H1 (cell line): ENCODE data around the gene TSPAN9. TPM values are rescaled to one million over a fixed set of nuclear protein-coding genes. Genes with fewer than 3 reads are reported as not detected.

Experiments
- CTCF ChIA-PET: fragments of 300-600 bp; sonication (Branson Sonifier 250); formaldehyde crosslinking; loops from one replicate; lab custom pipeline; 2021; ENCODE audit not compliant: partially characterized antibody; lab: Charles Lee
- POLR2A ChIA-PET: fragments of 300-600 bp; sonication (Branson Sonifier 250); formaldehyde crosslinking; loops from one replicate; lab custom pipeline; 2021; ENCODE audit warnings: inconsistent platforms; ENCODE audit not compliant: partially characterized antibody; lab: Charles Lee
- DNase-seq, 2 experiments: peaks; one replicate each; pipeline versions ENCODE4 v3.0.0 to v3.0.0-alpha.2; 2010 to 2022; ENCODE audit warnings: low spot score in 2 of 2, low read depth in 1 of 2, mixed read lengths in 1 of 2
- FAIRE-seq: peaks from 2 replicates; lab custom pipeline; 2011; peaks lifted over from hg19 to GRCh38; lab: Jason Lieb, UNC
- H2AFZ ChIP-seq: 2 replicates; pipeline ENCODE4 v1.8.1; 2012; ENCODE audit warnings: low read length, inconsistent platforms
- H2AK5ac ChIP-seq: 2 replicates; pipeline ENCODE4 v1.6.1; 2013; ENCODE audit warnings: low read depth, low read length
- H2BK120ac ChIP-seq: replicated peaks from 2 replicates; pipeline ENCODE3; 2013; ENCODE audit warnings: low read depth, low read length, inconsistent platforms
- H2BK12ac ChIP-seq: 2 replicates; pipeline ENCODE4 v1.6.1; 2013; ENCODE audit warnings: low read depth, low read length
- H2BK15ac ChIP-seq: 2 replicates; pipeline ENCODE4 v1.6.1; 2013; ENCODE audit warnings: low read length
- H2BK20ac ChIP-seq: 2 replicates; pipeline ENCODE4 v1.6.1; 2013; ENCODE audit warnings: low read length
- H2BK5ac ChIP-seq: 2 replicates; pipeline ENCODE4 v1.6.1; 2013; ENCODE audit warnings: low read depth, low read length
- H3K14ac ChIP-seq: 2 replicates; pipeline ENCODE4 v1.6.1; 2013; ENCODE audit warnings: inconsistent platforms; ENCODE audit not compliant: insufficient read length
- H3K18ac ChIP-seq: 2 replicates; pipeline ENCODE4 v1.6.1; 2013; ENCODE audit warnings: low read length; ENCODE audit errors: extremely low read depth
- H3K23ac ChIP-seq: 2 replicates; pipeline ENCODE4 v1.6.1; 2013; ENCODE audit warnings: inconsistent platforms; ENCODE audit not compliant: insufficient read length
- H3K23me2 ChIP-seq: 2 replicates; pipeline ENCODE4 v1.6.1; 2013; ENCODE audit warnings: low read depth, low read length
- H3K27ac ChIP-seq: 2 replicates; pipeline ENCODE4 v1.6.1; 2011; ENCODE audit warnings: low read depth, low read length, inconsistent platforms
- H3K27me3 ChIP-seq, 4 experiments: replicated peaks in 1 of 4; 1 replicate in 1 of 4; 2 replicates in 3 of 4; pipeline versions ENCODE4 v1.6.1 to v1.8.1; 2011 to 2013; ENCODE audit warnings: low read length in 3 of 4, mild to moderate bottlenecking in 3 of 4, inconsistent platforms in 2 of 4, mixed read lengths in 2 of 4, moderate library complexity in 1 of 4; ENCODE audit not compliant: control insufficient read depth in 3 of 4, insufficient read depth in 3 of 4; ENCODE audit errors: extremely low read depth in 1 of 4
- H3K36me3 ChIP-seq, 4 experiments: 2 replicates each; pipeline versions ENCODE4 v1.6.1 to v1.8.1; 2011 to 2013; ENCODE audit warnings: mild to moderate bottlenecking in 4 of 4, low read length in 3 of 4, moderate library complexity in 2 of 4, control low read depth in 1 of 4, inconsistent platforms in 1 of 4; ENCODE audit not compliant: insufficient read depth in 4 of 4, control insufficient read depth in 2 of 4
- H3K4ac ChIP-seq: replicated peaks from 2 replicates; pipeline ENCODE3; 2013; ENCODE audit warnings: low read length, low read depth, mixed read lengths, inconsistent platforms; ENCODE audit not compliant: insufficient read length
- H3K4me1 ChIP-seq, 4 experiments: replicated peaks in 1 of 4; 1 replicate in 1 of 4; 2 replicates in 3 of 4; pipeline versions ENCODE4 v1.6.1 to v1.8.1; 2011 to 2013; ENCODE audit warnings: low read length in 3 of 4, inconsistent platforms in 2 of 4, mixed read lengths in 1 of 4; ENCODE audit not compliant: insufficient read depth in 4 of 4, control insufficient read depth in 3 of 4
- H3K4me2 ChIP-seq, 2 experiments: 2 replicates each; pipeline versions ENCODE4 v1.6.1 to v1.8.1; 2011 to 2013; ENCODE audit warnings: low read depth in 2 of 2, low read length in 2 of 2, control low read depth in 1 of 2, inconsistent platforms in 1 of 2, mild to moderate bottlenecking in 1 of 2; ENCODE audit not compliant: insufficient read depth in 1 of 2
- H3K4me3 ChIP-seq, 4 experiments: fragments of 200-600, 300-600 bp in 1 of 4; sonication (generic), shearing (Covaris generic), sonication (Bioruptor Twin) in 1 of 4; 2 replicates each; pipeline versions ENCODE4 v1.5.1 to v1.8.1; 2011 to 2016; ENCODE audit warnings: low read length in 4 of 4, low read depth in 3 of 4, control low read depth in 2 of 4, inconsistent platforms in 2 of 4, mild to moderate bottlenecking in 2 of 4, mixed read lengths in 1 of 4, moderate library complexity in 1 of 4; ENCODE audit not compliant: insufficient read depth in 2 of 4; ENCODE audit errors: extremely low read depth in 1 of 4
- H3K56ac ChIP-seq: replicated peaks from 2 replicates; pipeline ENCODE3; 2013; ENCODE audit warnings: low read depth, mild to moderate bottlenecking, mixed read lengths, low read length, inconsistent platforms; ENCODE audit not compliant: insufficient read length
- H3K79me1 ChIP-seq: 2 replicates; pipeline ENCODE4 v1.6.1; 2013; ENCODE audit warnings: low read depth, low read length, control low read depth
- H3K79me2 ChIP-seq, 2 experiments: 2 replicates each; pipeline versions ENCODE4 v1.6.1 to v1.8.1; 2012 to 2013; ENCODE audit warnings: low read length in 2 of 2, mild to moderate bottlenecking in 2 of 2, inconsistent platforms in 1 of 2; ENCODE audit not compliant: insufficient read depth in 2 of 2, control insufficient read depth in 1 of 2
- H3K9ac ChIP-seq, 4 experiments: replicated peaks in 1 of 4; 1 replicate in 1 of 4; 2 replicates in 3 of 4; pipeline versions ENCODE4 v1.6.1 to v1.8.1; 2011 to 2013; ENCODE audit warnings: low read depth in 3 of 4, low read length in 3 of 4, control low read depth in 2 of 4, mild to moderate bottlenecking in 2 of 4, moderate library complexity in 2 of 4, inconsistent platforms in 1 of 4; ENCODE audit errors: extremely low read depth in 1 of 4
- H3K9me3 ChIP-seq, 2 experiments: 2 replicates each; pipeline versions ENCODE4 v1.6.1 to v1.8.1; 2012 to 2013; ENCODE audit warnings: mild to moderate bottlenecking in 2 of 2, moderate library complexity in 2 of 2, control low read depth in 1 of 2, inconsistent platforms in 1 of 2, low read depth in 1 of 2, low read length in 1 of 2, mixed read lengths in 1 of 2; ENCODE audit not compliant: insufficient read depth in 2 of 2
- H4K20me1 ChIP-seq, 2 experiments: replicated peaks in 1 of 2; 2 replicates each; pipeline versions ENCODE3 to v1.8.1; 2011 to 2013; ENCODE audit warnings: inconsistent platforms in 2 of 2, low read length in 2 of 2, mild to moderate bottlenecking in 1 of 2; ENCODE audit not compliant: insufficient read depth in 2 of 2, control insufficient read depth in 1 of 2
- H4K5ac ChIP-seq: 2 replicates; pipeline ENCODE4 v1.6.1; 2013; ENCODE audit warnings: low read length, low read depth, mixed read lengths, inconsistent platforms; ENCODE audit not compliant: insufficient read length
- H4K8ac ChIP-seq: 2 replicates; pipeline ENCODE4 v1.8.0; 2013; ENCODE audit warnings: mild to moderate bottlenecking, moderate library complexity, low read length, inconsistent platforms; ENCODE audit not compliant: insufficient read depth; ENCODE audit errors: extremely low read depth
- H4K91ac ChIP-seq: replicated peaks from 2 replicates; pipeline ENCODE3; 2013; ENCODE audit warnings: low read length, mixed read lengths, inconsistent platforms; ENCODE audit not compliant: insufficient read length
- EP300 ChIP-seq, 2 experiments: IDR thresholded peaks; 1 replicate in 1 of 2; 2 replicates in 1 of 2; pipeline ENCODE4 v1.6.1; 2011 to 2012; ENCODE audit warnings: low read depth in 2 of 2, low read length in 2 of 2, mild to moderate bottlenecking in 2 of 2, borderline replicate concordance in 1 of 2, inconsistent platforms in 1 of 2, moderate library complexity in 1 of 2
- WGBS, 2 experiments: shearing (Covaris generic) in 1 of 2; methylation state at CpG; one replicate each; pipeline versions ENCODE4 v1.1.6 to v1.1.7; 2013 to 2015; ENCODE audit warnings: low lambda C conversion rate in 2 of 2, mixed read lengths in 2 of 2, inconsistent platforms in 1 of 2, low coverage in 1 of 2, missing lambda C conversion rate in 1 of 2; ENCODE audit not compliant: insufficient replicate concordance in 2 of 2, insufficient coverage in 1 of 2, insufficient read length in 1 of 2; ENCODE audit errors: extremely low coverage in 1 of 2, missing lambda C conversion rate in 1 of 2; 5-methylcytosine and 5-hydroxymethylcytosine counted together
- polyA plus RNA-seq, 7 experiments: library from polyadenylated mRNA; depleted of rRNA in 3 of 7; stranded (reverse) in 5 of 7; unstranded in 2 of 7; fragments of >200 nt in 5 of 7; fragments of 200-250 nt in 2 of 7; gene quantifications; 1 replicate in 5 of 7; 2 replicates in 1 of 7; 4 replicates in 1 of 7; pipeline versions ENCODE4 v1.2.1 to v1.2.3, GENCODE V29; 2011 to 2013; ENCODE audit warnings: missing spikeins in 2 of 7, mixed read lengths in 2 of 7
- total RNA-seq: library from RNA; stranded (reverse); fragmentation: NEBNext Ultra II Directional; extraction: Animal tissue kit (Norgen Biotek cat#: 25700); gene quantifications from 2 replicates; pipeline ENCODE4 v1.2.1, GENCODE V29; 2021

TSPAN9 gene
- total and polyA plus RNA-seq, 2 of the 8 experiments (the other 6 are each of a cell fraction or from before 2014, with no cell fraction given) = 11.5 to 29.1 TPM

DNA sequence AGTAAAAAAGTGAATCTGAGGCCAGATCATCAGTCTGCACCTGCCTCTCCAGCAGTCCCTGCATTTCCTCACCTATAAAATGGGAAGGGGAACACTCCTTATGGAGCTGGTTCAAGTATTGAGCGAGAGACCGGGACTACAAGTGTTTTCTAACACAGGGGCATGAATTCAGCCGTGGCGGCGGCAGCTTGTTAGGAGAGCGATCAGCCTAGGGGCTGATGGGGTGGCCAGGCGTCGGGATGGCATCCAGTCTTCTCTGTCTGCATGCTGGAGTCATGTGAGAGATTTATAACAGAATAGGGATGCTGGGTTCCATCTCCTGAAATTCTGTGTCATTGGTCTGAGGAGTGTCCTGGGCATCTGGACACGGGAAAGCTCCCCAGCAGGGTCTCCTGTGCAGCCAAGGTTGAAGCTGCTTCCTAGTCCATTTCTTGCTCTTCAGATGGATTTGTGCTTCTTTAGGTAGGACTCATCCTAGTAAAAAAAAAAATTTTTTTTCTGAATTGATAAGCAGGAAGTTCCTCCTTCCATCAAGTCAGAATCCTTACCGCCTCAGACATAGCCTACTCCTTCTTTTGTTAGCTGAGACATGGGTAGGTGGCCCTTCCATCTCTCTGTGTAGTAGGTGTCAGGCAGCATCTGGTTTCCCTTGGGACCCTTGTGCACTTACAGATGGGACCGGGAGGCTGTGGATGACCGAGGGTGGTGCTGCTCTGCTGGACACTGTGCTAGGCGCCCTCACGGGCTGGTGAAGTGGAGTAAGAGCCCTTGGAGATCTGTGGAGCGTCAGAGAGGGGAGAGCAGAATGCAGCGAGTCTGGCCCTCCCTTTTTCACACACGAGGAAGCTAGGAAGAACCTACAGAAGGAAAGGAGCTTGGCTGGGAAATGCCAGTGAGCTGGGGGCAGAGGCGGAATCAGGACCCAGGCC lies 146.7 kb downstream of the TSPAN9 start:
- H4K5ac ChIP-seq = no peak overlapping the region
- H3K56ac ChIP-seq = no peak overlapping the region
- no peak overlapping the region for H3K27ac ChIP-seq
- no peak overlapping the region for H2BK20ac ChIP-seq
- H3K18ac ChIP-seq = no peak overlapping the region
- FAIRE-seq = no peak
- H3K27me3 ChIP-seq = no peaks in the 10 kb centered on the region
- H3K4me3 ChIP-seq = no peak overlapping the region
- no peak overlapping the region for H2BK15ac ChIP-seq
- H3K4me2 ChIP-seq = no peak overlapping the region
- peaks cover 0 to 3% of the 10 kb centered on the region in 2 experiments; a peak in 1 of 4 replicates for H3K9me3 ChIP-seq
- no peak overlapping the region for H3K9ac ChIP-seq
- H2BK120ac ChIP-seq = no peak overlapping the region
- H3K4me1 ChIP-seq = peaks cover 0 to 12% (median 4%) of the 10 kb centered on the region in 4 experiments; a peak in 3 of 7 replicates
- no peak overlapping the region for H2AK5ac ChIP-seq
- H2BK5ac ChIP-seq = no peak overlapping the region; the same call in 1 of the 2 replicates
- 91% methylated on average over 18 of the region's 18 CpGs; no CpG with 5 or more reads in 1 of the 2 experiments for WGBS, 2 experiments
- CTCF ChIA-PET = interaction anchor here (0.6 to 12.3 kb wide), 16 partner anchors 9 to 150 kb away, joined by 3 to 110 read pairs (median 8); no protein-coding TSS in a partner anchor
- no peaks in the 10 kb centered on the region; a peak in 1 of 8 replicates for H3K36me3 ChIP-seq
- no peak overlapping the region for H2AFZ ChIP-seq
- H3K23me2 ChIP-seq = no peaks in the 10 kb centered on the region
- no peaks in the 10 kb centered on the region for H3K79me2 ChIP-seq
- no peak overlapping the region for H3K4ac ChIP-seq
- H3K23ac ChIP-seq = no peak overlapping the region
- H4K20me1 ChIP-seq = peaks cover 0 to 6% of the 10 kb centered on the region in 2 experiments
- no peak overlapping the region for H2BK12ac ChIP-seq
- POLR2A ChIA-PET = interaction anchor here (1.2 to 1.7 kb wide), 2 partner anchors 10 to 20 kb away, joined by 3 to 5 read pairs; no protein-coding TSS in a partner anchor
- H3K14ac ChIP-seq = no peak overlapping the region
- H4K8ac ChIP-seq = no peak overlapping the region
- no peak overlapping the region for H4K91ac ChIP-seq
- peaks cover 2% of the 10 kb centered on the region; the same call in 1 of the 2 replicates for H3K79me1 ChIP-seq
- DNase-seq = no peak
- TF ChIP-seq EP300 (IDR thresholded peaks at IDR 0.05; ENCODE audit: borderline replicate concordance in 1 of 2, low read depth in 2 of 2, low read length in 2 of 2) = no peak
